KMS-11 (cell line): ENCODE data around the gene SCLY.

ENCODE experiments used
- H2AFZ ChIP-seq: fragments of 200-600 bp; sonication (generic); 2 replicates; pipeline ENCODE4 v1.6.1; 2016; ENCODE audit warnings: antibody characterized with exemption, mixed run types, low read depth
- H3K27ac ChIP-seq: fragments of 200-600 bp; sonication (generic); 2 replicates; pipeline ENCODE4 v1.6.1; 2016; ENCODE audit warnings: mild to moderate bottlenecking, mixed run types
- H3K27me3 ChIP-seq: fragments of 200-600 bp; sonication (generic); 2 replicates; pipeline ENCODE4 v1.6.1; 2017; ENCODE audit warnings: mild to moderate bottlenecking, low read depth, mixed run types, moderate library complexity; ENCODE audit not compliant: insufficient read depth
- H3K36me3 ChIP-seq: fragments of 200-600 bp; sonication (generic); 2 replicates; pipeline ENCODE4 v1.6.1; 2017; ENCODE audit warnings: mild to moderate bottlenecking, mixed run types; ENCODE audit not compliant: insufficient read depth
- H3K4me1 ChIP-seq: fragments of 200-600 bp; sonication (generic); 2 replicates; pipeline ENCODE4 v1.6.1; 2016; ENCODE audit warnings: mild to moderate bottlenecking, low read depth, mixed run types; ENCODE audit not compliant: poor library complexity, severe bottlenecking
- H3K4me2 ChIP-seq: fragments of 200-600 bp; sonication (generic); 2 replicates; pipeline ENCODE4 v1.7.0; 2016; ENCODE audit warnings: mild to moderate bottlenecking, mixed run types
- H3K4me3 ChIP-seq: fragments of 200-600 bp; sonication (generic); IDR thresholded peaks from 2 replicates; pipeline ENCODE4 v1.6.1; 2017; ENCODE audit warnings: low read depth, low read length, mixed read lengths; ENCODE audit not compliant: insufficient read depth
- H3K79me2 ChIP-seq: fragments of 200-600 bp; sonication (generic); 2 replicates; pipeline ENCODE4 v1.6.1; 2016; ENCODE audit warnings: low read depth, mixed run types; ENCODE audit not compliant: insufficient read depth
- H3K9ac ChIP-seq: fragments of 200-600 bp; sonication (generic); 2 replicates; pipeline ENCODE4 v1.6.1; 2016; ENCODE audit warnings: mild to moderate bottlenecking, mixed run types
- H4K20me1 ChIP-seq: fragments of 200-600 bp; sonication (generic); 2 replicates; pipeline ENCODE4 v1.6.1; 2016; ENCODE audit warnings: mild to moderate bottlenecking, mixed run types; ENCODE audit not compliant: insufficient read depth
- CTCF ChIP-seq: fragments of 200-600 bp; sonication (generic); conservative IDR thresholded peaks from 2 replicates; pipeline ENCODE4 v1.6.1; 2017; ENCODE audit warnings: low read depth, mild to moderate bottlenecking, antibody characterized with exemption, low read length, moderate library complexity, mixed read lengths

SCLY gene

GRCh38 chr2:238127165-238128060, 66.6 kb downstream of the SCLY start:
- Histone ChIP-seq H3K36me3 (no peaks in the 10 kb centered on the region), H2AFZ (no peak overlapping the region), H3K4me3 (no peak overlapping the region), H3K4me2 (no peak overlapping the region), H3K79me2 (no peaks in the 10 kb centered on the region), H3K27ac (no peak overlapping the region), H3K9ac (no peak overlapping the region), H3K27me3 (peaks cover 2% of the 10 kb centered on the region; the same call in 1 of the 2 replicates), H3K4me1 (no peaks in the 10 kb centered on the region), H4K20me1 (no peaks in the 10 kb centered on the region)
- TF ChIP-seq CTCF, result no peak

- Histone ChIP-seq H4K20me1 (no peaks in the 10 kb centered on the region), H3K27me3 (peaks cover 2% of the 10 kb centered on the region; the same call in 1 of the 2 replicates), H3K27ac (no peak overlapping the region), H3K4me2 (no peak overlapping the region), H3K4me1 (no peaks in the 10 kb centered on the region), H3K79me2 (no peaks in the 10 kb centered on the region), H3K9ac (no peak overlapping the region), H2AFZ (no peak overlapping the region), H3K4me3 (no peak overlapping the region), H3K36me3 (no peaks in the 10 kb centered on the region)
- TF ChIP-seq CTCF, result no peak
These were observed 67.2 kb downstream of the SCLY start for GRCh38 chr2:238128061-238128440.

- 0 out of 2 replicates have a peak, but pooled peaks cover 2% of the 10 kb centered on the region for H3K27me3 ChIP-seq
- no peak for TF ChIP-seq CTCF
- H3K27ac ChIP-seq, result no peak overlapping the region
- H3K4me2 ChIP-seq, result no peak overlapping the region
- H4K20me1 ChIP-seq, result no peaks in the 10 kb centered on the region
- no peaks in the 10 kb centered on the region for H3K79me2 ChIP-seq
- no peak overlapping the region for H3K4me3 ChIP-seq
- no peak overlapping the region for H3K9ac ChIP-seq
- H3K4me1 ChIP-seq, result no peaks in the 10 kb centered on the region
- H3K36me3 ChIP-seq, result no peaks in the 10 kb centered on the region
- H2AFZ ChIP-seq, result no peak overlapping the region
These were observed 67.8 kb downstream of the SCLY start for GRCh38 chr2:238128534-238129001.

- Histone ChIP-seq H3K27me3 (0 out of 2 replicates have a peak, but pooled peaks cover 2% of the 10 kb centered on the region), H3K27ac (no peak overlapping the region), H3K79me2 (no peaks in the 10 kb centered on the region), H4K20me1 (no peaks in the 10 kb centered on the region), H2AFZ (no peak overlapping the region), H3K36me3 (no peaks in the 10 kb centered on the region), H3K4me1 (no peaks in the 10 kb centered on the region), H3K9ac (no peak overlapping the region), H3K4me3 (no peak overlapping the region), H3K4me2 (no peak overlapping the region)
- no peak for TF ChIP-seq CTCF
These were observed 68.6 kb downstream of the SCLY start for GRCh38 chr2:238129166-238130010.
